Fibroblast of mammary gland (primary cell): ENCODE measurements around the gene LGALS3.

Source experiments
- DNase-seq: peaks from one replicate; pipeline ENCODE4 v3.0.0-alpha.2; 2010; ENCODE audit warnings: low read depth
- H3K4me3 ChIP-seq: 2 replicates; pipeline ENCODE4 v1.5.1; 2011; ENCODE audit warnings: low read depth, mild to moderate bottlenecking, low read length, moderate library complexity; ENCODE audit not compliant: control insufficient read depth
- CTCF ChIP-seq: conservative IDR thresholded peaks from 2 replicates; pipeline ENCODE4 v1.5.1; 2011; ENCODE audit warnings: low read depth, low read length, inconsistent platforms; ENCODE audit not compliant: control insufficient read depth, insufficient read depth

The LGALS3 gene

GRCh38 chr14:55152052-55152753 is 23.2 kb downstream of the LGALS3 start:
- DNase-seq = peak; percentile 61
- no peak overlapping the region for H3K4me3 ChIP-seq
- no peak for TF ChIP-seq CTCF

GRCh38 chr14:55153951-55154350 is 24.9 kb downstream of the LGALS3 start:
- no peak overlapping the region for H3K4me3 ChIP-seq

GRCh38 chr14:55157080-55157479 is 28.0 kb downstream of the LGALS3 start:
- no peak for TF ChIP-seq CTCF
- no peak overlapping the region for H3K4me3 ChIP-seq
- no peak for DNase-seq

More at GRCh38 chr14:55153951-55154350, 24.9 kb downstream of the LGALS3 start:
- no peak for DNase-seq
- TF ChIP-seq CTCF = no peak

- DNase-seq = no peak
Observed at GRCh38 chr14:55158412-55158811, 29.4 kb downstream of the LGALS3 start.

GRCh38 chr14:55160989-55161388 is 31.9 kb downstream of the LGALS3 start:
- peak; percentile 49 for DNase-seq

More at GRCh38 chr14:55158412-55158811, 29.4 kb downstream of the LGALS3 start:
- no peak for TF ChIP-seq CTCF
- no peak overlapping the region for H3K4me3 ChIP-seq

GRCh38 chr14:55170526-55170925 is 41.5 kb downstream of the LGALS3 start:
- H3K4me3 ChIP-seq = no peak overlapping the region

More at GRCh38 chr14:55160989-55161388, 31.9 kb downstream of the LGALS3 start:
- TF ChIP-seq CTCF = peak; percentile 52
- no peak overlapping the region for H3K4me3 ChIP-seq

More at GRCh38 chr14:55170526-55170925, 41.5 kb downstream of the LGALS3 start:
- DNase-seq = no peak
- no peak for TF ChIP-seq CTCF
